Tibial nerve (tissue), 4 donors: ENCODE measurements around the gene CRAT. TPM values are rescaled to one million over a fixed set of nuclear protein-coding genes. Genes with fewer than 3 reads are reported as not detected.

Source experiments
- DNase-seq, 2 donors: peaks; one replicate each; pipeline ENCODE4 v3.0.0-alpha.2; 2019; ENCODE audit warnings: low spot score in 2 of 2
- H3K27ac ChIP-seq, 4 donors: fragments of 200-600 bp; sonication (generic) in 3 of 4; one replicate each; pipeline ENCODE4 v1.5.1; 2017 to 2019; ENCODE audit warnings: mild to moderate bottlenecking in 1 of 4
- H3K27me3 ChIP-seq, 2 donors: fragments of 200-600 bp; sonication (generic) in 1 of 2; one replicate each; pipeline versions ENCODE4 v1.5.1 to v1.6.0; 2017 to 2019
- H3K36me3 ChIP-seq, 3 donors: fragments of 200-600 bp; sonication (generic); one replicate each; pipeline ENCODE4 v1.5.1; 2018 to 2019
- H3K4me1 ChIP-seq, 4 donors: fragments of 200-600 bp; sonication (generic) in 3 of 4; one replicate each; pipeline ENCODE4 v1.5.1; 2017 to 2019
- H3K4me3 ChIP-seq, 4 donors: fragments of 200-600 bp; sonication (generic) in 3 of 4; one replicate each; pipeline ENCODE4 v1.5.1; 2017 to 2019; ENCODE audit warnings: mild to moderate bottlenecking in 1 of 4, moderate library complexity in 1 of 4
- H3K9me3 ChIP-seq, 4 donors: fragments of 200-600 bp; sonication (generic) in 3 of 4; one replicate each; pipeline ENCODE4 v1.5.1; 2017 to 2019
- CTCF ChIP-seq, 5 experiments: fragments of 200-600 bp in 3 of 5; fragments of 450-650 bp in 2 of 5; sonication (generic) in 3 of 5; IDR thresholded peaks; one replicate each; pipeline ENCODE4 v1.5.1; 2016 to 2019; ENCODE audit warnings: antibody characterized with exemption in 5 of 5, mild to moderate bottlenecking in 3 of 5, moderate library complexity in 2 of 5
- EP300 ChIP-seq, 2 donors: sonication (generic); formaldehyde crosslinking; IDR thresholded peaks; one replicate each; pipeline ENCODE4 v1.6.1; 2017; ENCODE audit warnings: antibody characterized with exemption in 2 of 2, mild to moderate bottlenecking in 1 of 2
- POLR2A ChIP-seq, 2 donors: fragments of 450-650 bp; IDR thresholded peaks; one replicate each; pipeline ENCODE4 v1.6.1; 2017; ENCODE audit warnings: antibody characterized with exemption in 2 of 2, mild to moderate bottlenecking in 2 of 2, moderate library complexity in 2 of 2
- WGBS, 2 donors: methylation state at CpG; one replicate each; pipeline ENCODE4 v1.1.5; 2018; 5-methylcytosine and 5-hydroxymethylcytosine counted together
- total RNA-seq, 4 donors: library from RNA; depleted of rRNA; stranded (reverse); fragments of >200 nt; gene quantifications; one replicate each; pipeline ENCODE4 v1.1.0, GENCODE V29; 2016

The CRAT gene
- total RNA-seq, 4 donors from 2014 or later: 42.7 to 81.8 (median 63.2) TPM

GRCh38 chr9:129141066-129142041, 30.8 kb upstream of the CRAT start:
- Histone ChIP-seq H3K36me3 (peaks cover 0 to 14% (median 0%) of the 10 kb centered on the region in 3 donors), H3K4me1 (peaks cover 15 to 98% (median 84%) of the 10 kb centered on the region in 4 donors), H3K4me3 (peak overlapping the region; percentile 6 to 48 (median 14)), H3K27me3 (no peaks in the 10 kb centered on the region), H3K9me3 (no peaks in the 10 kb centered on the region), H3K27ac (peak overlapping the region; percentile 97 to 100 (median 100))
- peak; percentile 38 to 85 for TF ChIP-seq EP300 (IDR thresholded peaks at IDR 0.05)
- peak in 1 of 5 experiments; percentile 11 for TF ChIP-seq CTCF (IDR thresholded peaks at IDR 0.05)
- peak in 1 of 2 donors; percentile 20 for TF ChIP-seq POLR2A (IDR thresholded peaks at IDR 0.05)
- whole genome bisulfite sequencing, 2 donors: 6% methylated on average over 12 to 13 of the region's 13 CpGs
- peak; percentile 54 to 79 for DNase-seq

GRCh38 chr9:129140397-129141065, 29.9 kb upstream of the CRAT start:
- Histone ChIP-seq H3K4me1 (peaks cover 15 to 94% (median 77%) of the 10 kb centered on the region in 4 donors), H3K27ac (peak overlapping the region; percentile 97 to 100 (median 100)), H3K36me3 (peaks cover 0 to 17% (median 0%) of the 10 kb centered on the region in 3 donors), H3K27me3 (no peaks in the 10 kb centered on the region), H3K4me3 (peak overlapping the region in 3 of 4 donors; percentile 6 to 48 (median 47)), H3K9me3 (no peaks in the 10 kb centered on the region)
- DNase-seq: no peak
- TF ChIP-seq EP300 (IDR thresholded peaks at IDR 0.05) (no peak), CTCF (IDR thresholded peaks at IDR 0.05) (no peak), POLR2A (IDR thresholded peaks at IDR 0.05) (no peak)
- 7% methylated on average over 7 to 8 of the region's 8 CpGs for WGBS, 2 donors

- TF ChIP-seq CTCF (IDR thresholded peaks at IDR 0.05): no peak
- TF ChIP-seq EP300 (IDR thresholded peaks at IDR 0.05): peak; percentile 94 to 98
- TF ChIP-seq POLR2A (IDR thresholded peaks at IDR 0.05): peak; percentile 56 to 76
- Histone ChIP-seq H3K27me3 (no peaks in the 10 kb centered on the region), H3K9me3 (no peaks in the 10 kb centered on the region), H3K36me3 (peaks cover 0 to 22% (median 0%) of the 10 kb centered on the region in 3 donors), H3K4me3 (peak overlapping the region; percentile 6 to 48 (median 40)), H3K27ac (peak overlapping the region; percentile 97 to 100 (median 100)), H3K4me1 (peaks cover 15 to 89% (median 71%) of the 10 kb centered on the region in 4 donors)
- WGBS, 2 donors: 0 to 1% methylated on average over 11 of the region's 11 CpGs
- DNase-seq: peak; percentile 95 to 97
These were observed 29.4 kb upstream of the CRAT start for GRCh38 chr9:129139993-129140396.

- WGBS, 2 donors: 1 to 2% methylated on average over 12 to 13 of the region's 13 CpGs
- H3K9me3 ChIP-seq: no peaks in the 10 kb centered on the region
- no peaks in the 10 kb centered on the region for H3K27me3 ChIP-seq
- H3K27ac ChIP-seq: peak overlapping the region; percentile 97 to 100 (median 100)
- peak overlapping the region; percentile 6 to 48 (median 40) for H3K4me3 ChIP-seq
- TF ChIP-seq EP300 (IDR thresholded peaks at IDR 0.05): peak in 1 of 2 donors; percentile 50
- peak; percentile 87 to 97 (median 90) for TF ChIP-seq CTCF (IDR thresholded peaks at IDR 0.05)
- no peak for TF ChIP-seq POLR2A (IDR thresholded peaks at IDR 0.05)
- H3K4me1 ChIP-seq: peaks cover 15 to 83% (median 68%) of the 10 kb centered on the region in 4 donors
- H3K36me3 ChIP-seq: peaks cover 0 to 28% (median 0%) of the 10 kb centered on the region in 3 donors
- DNase-seq: peak; percentile 77 to 98
These were observed 28.8 kb upstream of the CRAT start for GRCh38 chr9:129139233-129139992.
